Osteoblast (primary cell): ENCODE measurements around the gene ZNF496. TPM values are rescaled to one million over a fixed set of nuclear protein-coding genes. Genes with fewer than 3 reads are reported as not detected.
"Not testable (repeated sequence)": the region's sequence is repeated elsewhere in the genome, so short reads cannot be mapped to it uniquely, and the experiment has no call there.

Experiments used
- DNase-seq: peaks from one replicate; pipeline ENCODE4 v3.0.0; 2011; ENCODE audit warnings: low spot score, mixed read lengths; ENCODE audit not compliant: insufficient read length; ENCODE audit errors: missing footprints
- H2AFZ ChIP-seq: 2 replicates; pipeline ENCODE4 v1.6.0; 2011; ENCODE audit warnings: mild to moderate bottlenecking, low read length
- H3K27ac ChIP-seq: 2 replicates; pipeline ENCODE4 v1.5.1; 2011; ENCODE audit warnings: mild to moderate bottlenecking, low read depth, low read length, moderate library complexity
- H3K27me3 ChIP-seq: 2 replicates; pipeline ENCODE4 v1.6.0; 2012; ENCODE audit warnings: mild to moderate bottlenecking, control low read depth, inconsistent platforms, low read length, moderate library complexity; ENCODE audit not compliant: insufficient read depth
- H3K36me3 ChIP-seq: 2 replicates; pipeline ENCODE4 v1.5.1; 2011; ENCODE audit warnings: mild to moderate bottlenecking, low read length, control low read depth, moderate library complexity; ENCODE audit not compliant: insufficient read depth
- H3K4me1 ChIP-seq: 2 replicates; pipeline ENCODE4 v1.5.1; 2011; ENCODE audit warnings: mild to moderate bottlenecking, low read length, control low read depth, moderate library complexity; ENCODE audit not compliant: insufficient read depth
- H3K4me2 ChIP-seq: 2 replicates; pipeline ENCODE4 v1.6.0; 2011; ENCODE audit warnings: mild to moderate bottlenecking, low read length; ENCODE audit not compliant: insufficient read depth
- H3K4me3 ChIP-seq: fragments of 200-600 bp; sonication (generic); 3 replicates; pipeline ENCODE4 v1.5.1; 2012; ENCODE audit warnings: mild to moderate bottlenecking, low read length, inconsistent platforms; ENCODE audit not compliant: insufficient read depth
- H3K79me2 ChIP-seq: 2 replicates; pipeline ENCODE4 v1.6.0; 2012; ENCODE audit warnings: mild to moderate bottlenecking, low read length, control low read depth, inconsistent platforms; ENCODE audit not compliant: insufficient read depth
- H3K9me3 ChIP-seq: 2 replicates; pipeline ENCODE4 v1.5.1; 2011; ENCODE audit warnings: low read depth, low read length, control low read depth
- H4K20me1 ChIP-seq: 2 replicates; pipeline ENCODE4 v1.6.0; 2012; ENCODE audit warnings: mild to moderate bottlenecking, low read length, control low read depth; ENCODE audit not compliant: insufficient read depth
- total RNA-seq: library from RNA; depleted of rRNA; stranded (reverse); fragments of >200 nt; gene quantifications from 2 replicates; pipeline ENCODE4 v1.2.3, GENCODE V29; 2012
- TF ChIP-seq, protein P1 (sequence below): IDR thresholded peaks from 2 replicates; pipeline ENCODE4 v1.5.1; 2011; ENCODE audit warnings: mild to moderate bottlenecking, low read depth, low read length, moderate library complexity; ENCODE audit errors: extremely low read depth

The ZNF496 gene
- total RNA-seq, 1 donor, result 29.3 TPM

DNA sequence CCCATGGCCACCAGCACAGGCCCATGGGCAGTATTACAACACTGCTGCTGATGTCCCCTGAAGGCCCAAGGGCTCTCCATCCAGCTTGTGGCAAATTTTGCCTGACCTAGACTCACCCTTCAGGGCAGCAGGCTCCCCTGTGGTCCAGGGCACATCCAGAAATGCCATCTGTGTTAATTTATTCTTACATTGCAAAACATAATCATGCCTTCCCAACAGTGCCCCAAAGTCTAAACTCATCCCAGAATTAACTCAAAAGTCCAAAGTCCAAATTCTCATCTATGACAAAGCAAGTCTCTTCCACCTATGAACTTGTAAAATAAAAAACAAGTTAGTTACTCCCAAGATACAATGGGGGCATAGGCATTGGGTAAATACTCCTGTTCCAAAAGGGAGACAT lies 62.5 kb downstream of the ZNF496 start:
- no peaks in the 10 kb centered on the region for H3K9me3 ChIP-seq
- H3K4me1 ChIP-seq, result no peaks in the 10 kb centered on the region
- no peak overlapping the region for H3K27ac ChIP-seq
- no peak overlapping the region for H3K4me2 ChIP-seq
- no peaks in the 10 kb centered on the region for H4K20me1 ChIP-seq
- no peaks in the 10 kb centered on the region for H3K36me3 ChIP-seq
- no peak overlapping the region for H2AFZ ChIP-seq
- TF ChIP-seq, protein P1, sequence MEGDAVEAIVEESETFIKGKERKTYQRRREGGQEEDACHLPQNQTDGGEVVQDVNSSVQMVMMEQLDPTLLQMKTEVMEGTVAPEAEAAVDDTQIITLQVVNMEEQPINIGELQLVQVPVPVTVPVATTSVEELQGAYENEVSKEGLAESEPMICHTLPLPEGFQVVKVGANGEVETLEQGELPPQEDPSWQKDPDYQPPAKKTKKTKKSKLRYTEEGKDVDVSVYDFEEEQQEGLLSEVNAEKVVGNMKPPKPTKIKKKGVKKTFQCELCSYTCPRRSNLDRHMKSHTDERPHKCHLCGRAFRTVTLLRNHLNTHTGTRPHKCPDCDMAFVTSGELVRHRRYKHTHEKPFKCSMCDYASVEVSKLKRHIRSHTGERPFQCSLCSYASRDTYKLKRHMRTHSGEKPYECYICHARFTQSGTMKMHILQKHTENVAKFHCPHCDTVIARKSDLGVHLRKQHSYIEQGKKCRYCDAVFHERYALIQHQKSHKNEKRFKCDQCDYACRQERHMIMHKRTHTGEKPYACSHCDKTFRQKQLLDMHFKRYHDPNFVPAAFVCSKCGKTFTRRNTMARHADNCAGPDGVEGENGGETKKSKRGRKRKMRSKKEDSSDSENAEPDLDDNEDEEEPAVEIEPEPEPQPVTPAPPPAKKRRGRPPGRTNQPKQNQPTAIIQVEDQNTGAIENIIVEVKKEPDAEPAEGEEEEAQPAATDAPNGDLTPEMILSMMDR, result no peak
- DNase-seq, result no peak
- no peaks in the 10 kb centered on the region for H3K79me2 ChIP-seq
- H3K4me3 ChIP-seq, result no peak overlapping the region
- no peaks in the 10 kb centered on the region for H3K27me3 ChIP-seq

DNA sequence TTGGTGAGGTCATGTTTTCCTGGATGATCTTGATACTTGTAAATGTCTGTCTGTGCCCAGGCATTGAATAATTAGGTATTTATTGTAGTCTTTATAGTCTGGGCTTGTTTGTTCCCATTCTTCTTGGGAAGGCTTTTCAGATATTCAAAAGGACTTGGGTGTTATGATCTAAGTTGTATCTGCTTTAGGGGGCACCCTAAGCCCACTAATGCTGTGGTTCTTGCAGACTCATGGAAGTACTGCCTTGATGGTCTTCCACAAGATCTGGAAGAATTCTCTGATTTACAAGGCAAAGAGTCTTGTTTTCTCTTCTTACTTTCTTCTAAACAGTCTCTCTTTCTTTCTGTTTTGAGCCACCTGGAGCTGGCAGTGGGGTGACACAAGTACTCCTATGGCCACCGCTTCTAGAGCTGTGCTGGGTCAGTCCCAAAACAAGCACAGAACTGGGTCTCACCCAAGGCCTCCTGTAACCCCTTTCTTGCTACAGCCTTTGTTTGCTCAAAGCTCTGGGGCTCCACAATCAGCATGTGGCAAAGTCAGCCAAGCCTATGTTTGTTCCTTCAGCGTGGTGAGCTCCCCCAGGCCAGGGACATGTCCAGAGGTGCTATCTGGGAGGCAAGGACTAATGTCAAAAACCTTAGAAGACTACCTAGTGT lies 63.1 kb downstream of the ZNF496 start:
- Histone ChIP-seq H3K4me2 (no peak overlapping the region), H3K79me2 (no peaks in the 10 kb centered on the region), H3K4me3 (no peak overlapping the region), H3K27ac (no peak overlapping the region), H2AFZ (no peak overlapping the region), H3K9me3 (no peaks in the 10 kb centered on the region), H4K20me1 (no peaks in the 10 kb centered on the region), H3K4me1 (no peaks in the 10 kb centered on the region), H3K27me3 (no peaks in the 10 kb centered on the region), H3K36me3 (no peaks in the 10 kb centered on the region)
- no peak for DNase-seq
- TF ChIP-seq, protein P1, result no peak

DNA sequence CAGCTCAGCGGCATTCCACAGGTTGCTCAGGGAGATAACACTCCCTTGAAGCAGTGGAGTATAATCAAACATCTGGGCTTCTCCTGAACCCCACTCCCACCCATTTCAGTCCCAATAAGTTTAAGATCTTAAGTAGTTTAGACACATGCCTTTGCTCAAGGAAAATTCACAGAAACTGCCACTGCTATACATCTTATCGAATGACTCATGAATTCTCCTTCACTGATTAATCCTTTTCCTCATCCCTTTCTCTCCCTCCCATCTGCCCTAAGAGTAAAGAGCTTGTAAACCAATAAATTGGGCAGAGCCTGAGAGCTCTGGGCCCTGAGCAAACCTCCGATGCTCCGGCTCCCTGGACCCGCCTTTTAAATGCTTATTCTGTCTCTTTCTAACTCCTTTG lies 65.6 kb downstream of the ZNF496 start:
- no peak for DNase-seq
- no peaks in the 10 kb centered on the region for H3K4me1 ChIP-seq
- H3K36me3 ChIP-seq, result no peaks in the 10 kb centered on the region
- H3K27ac ChIP-seq, result no peak overlapping the region
- TF ChIP-seq, protein P1, result no peak
- H3K4me3 ChIP-seq, result no peak overlapping the region
- H3K4me2 ChIP-seq, result no peak overlapping the region
- H3K9me3 ChIP-seq, result no peaks in the 10 kb centered on the region
- H4K20me1 ChIP-seq, result no peaks in the 10 kb centered on the region
- H3K79me2 ChIP-seq, result no peaks in the 10 kb centered on the region
- no peak overlapping the region for H2AFZ ChIP-seq
- no peaks in the 10 kb centered on the region for H3K27me3 ChIP-seq

DNA sequence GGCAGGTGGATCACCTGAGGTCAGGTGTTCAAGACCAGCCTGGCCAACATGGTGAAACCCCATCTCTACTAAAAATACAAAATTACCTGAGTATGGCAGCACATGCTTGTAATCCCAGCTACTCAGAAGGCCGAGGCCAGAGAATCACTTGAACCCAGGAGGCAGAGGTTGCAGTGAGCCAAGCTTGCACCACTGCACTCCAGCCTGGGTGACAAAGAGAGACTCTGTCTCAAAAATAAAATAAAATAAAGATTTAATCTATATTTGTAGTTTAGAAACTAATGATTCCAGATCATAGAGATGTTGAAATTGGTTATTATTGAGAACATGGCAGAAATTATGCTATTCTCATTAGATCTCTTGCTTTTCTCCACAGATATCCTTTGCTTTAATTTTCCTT lies 75.9 kb downstream of the ZNF496 start, which contains the start of gene VN1R5:
TSS of gene VN1R5 (plus strand) at position 301 of the 400 bp plus-strand sequence.
- not testable (repeated sequence) for H3K9me3 ChIP-seq, H4K20me1 ChIP-seq, H3K27me3 ChIP-seq, H2AFZ ChIP-seq, H3K4me1 ChIP-seq, H3K4me3 ChIP-seq, H3K79me2 ChIP-seq, H3K4me2 ChIP-seq, H3K36me3 ChIP-seq, H3K27ac ChIP-seq, DNase-seq
